ENCODE results near the gene GON4L. TPM values are rescaled to one million over a fixed set of nuclear protein-coding genes. Genes with fewer than 3 reads are reported as not detected.
"Not testable (repeated sequence)": the region's sequence is repeated elsewhere in the genome, so short reads cannot be mapped to it uniquely, and the experiment has no call there.

GON4L gene
- polyA plus RNA-seq, 2 of the 4 experiments (the other 2 are of a cell fraction) = 15.3 to 23.1 TPM

GRCh38 chr1:155713075-155713474 is 143.9 kb downstream of the GON4L start:
- ChIA-PET POLR2A (no interaction called here), CTCF (interaction anchor here (1.3 to 1.6 kb wide), 4 partner anchors 9 to 62 kb away, joined by 3 read pairs; no protein-coding TSS in a partner anchor)
- no peak for DNase-seq (ENCODE audit: low read depth in 1 of 2, low spot score in 1 of 2)
- ATAC-seq = no peak
- Histone ChIP-seq H3K4me1 (no peaks in the 10 kb centered on the region), H3K9me3 (peaks cover 6% of the 10 kb centered on the region; the same call in 2 of the 3 replicates), H3K4me3 (no peak overlapping the region), H3K4me2 (no peak overlapping the region), H3K27ac (no peak overlapping the region)
- FAIRE-seq = no peak
- 91% methylated on average over 2 of the region's 2 CpGs for WGBS (ENCODE audit: missing lambda C conversion rate)
- TF ChIP-seq HMGXB4 (CRISPR knock-in tag; IDR thresholded peaks at IDR 0.05; ENCODE audit: borderline replicate concordance) (no peak), SMC3 (IDR thresholded peaks at IDR 0.05) (no peak)

- 81% methylated on average over 3 of the region's 3 CpGs for WGBS (ENCODE audit: missing lambda C conversion rate)
- ATAC-seq (peak; percentile 51 to 64; a peak in 3 of 6 replicates), DNase-seq (ENCODE audit: low read depth in 1 of 2, low spot score in 1 of 2) (peak in 1 of 2 experiments; percentile 14)
- H3K27ac ChIP-seq, POLR2A ChIA-PET, H3K4me2 ChIP-seq, H3K4me1 ChIP-seq, H3K9me3 ChIP-seq, FAIRE-seq, H3K4me3 ChIP-seq: not testable (repeated sequence)
- CTCF ChIA-PET = interaction anchor here (0.7 to 1.5 kb wide), 4 partner anchors 9 to 62 kb away, joined by 3 read pairs; no protein-coding TSS in a partner anchor
- TF ChIP-seq CTCF (IDR thresholded peaks at IDR 0.05) (peak; percentile 33; the same call in 2 of the 3 replicates), RAD21 (conservative IDR thresholded peaks at IDR 0.05 in 1 of 2, IDR thresholded peaks at IDR 0.05 in 1 of 2) (peak; percentile 46 to 51; a peak in 4 of 5 replicates), SMC3 (IDR thresholded peaks at IDR 0.05) (0 out of 3 replicates have a peak, but pooled peaks have one; percentile 27)
These were observed 144.4 kb downstream of the GON4L start for GRCh38 chr1:155712636-155713035.

- WGBS (ENCODE audit: missing lambda C conversion rate) = 94% methylated on average over 2 of the region's 3 CpGs
- ATAC-seq; H3K4me3 ChIP-seq; FAIRE-seq; H3K4me2 ChIP-seq; H3K9me3 ChIP-seq; POLR2A ChIA-PET; H3K27ac ChIP-seq; CTCF ChIA-PET; DNase-seq (ENCODE audit: low read depth in 1 of 2, low spot score in 1 of 2); H3K4me1 ChIP-seq: not testable (repeated sequence)
These were observed 145.6 kb downstream of the GON4L start for GRCh38 chr1:155711457-155711856.

GRCh38 chr1:155709391-155709790 is 147.6 kb downstream of the GON4L start:
- H3K4me3 ChIP-seq = no peak overlapping the region
- ATAC-seq (no peak), FAIRE-seq (no peak), DNase-seq (ENCODE audit: low read depth in 1 of 2, low spot score in 1 of 2) (no peak)
- H3K9me3 ChIP-seq = peaks cover 6% of the 10 kb centered on the region; the same call in 2 of the 3 replicates
- H3K4me1 ChIP-seq = no peaks in the 10 kb centered on the region
- no peak overlapping the region for H3K4me2 ChIP-seq
- ChIA-PET CTCF (interaction anchor here (1.1 kb wide), 1 partner anchor 17 kb away, joined by 3 read pairs; no protein-coding TSS in a partner anchor), POLR2A (no interaction called here)
- WGBS (ENCODE audit: missing lambda C conversion rate) = 97% methylated on average over 3 of the region's 3 CpGs
- no peak overlapping the region for H3K27ac ChIP-seq
- TF ChIP-seq SREBF2 (IDR thresholded peaks at IDR 0.05) (no peak), BHLHE40 (IDR thresholded peaks at IDR 0.05; ENCODE audit: low read depth, low read length) (no peak), ATOH8 (CRISPR knock-in tag; IDR thresholded peaks at IDR 0.05; ENCODE audit: low read depth) (no peak), CBX2 (IDR thresholded peaks at IDR 0.05; ENCODE audit: borderline replicate concordance, low read depth) (no peak), CHD4 (IDR thresholded peaks at IDR 0.05; ENCODE audit: borderline replicate concordance) (no peak), TP53 (CRISPR knock-in tag; IDR thresholded peaks at IDR 0.05) (no peak), HOXB13 (CRISPR knock-in tag; IDR thresholded peaks at IDR 0.05; ENCODE audit: low read depth) (no peak), POLR2A (IDR thresholded peaks at IDR 0.05; ENCODE audit: low read length) (no peak), JUN (IDR thresholded peaks at IDR 0.05) (no peak), CHD2 (IDR thresholded peaks at IDR 0.05; ENCODE audit: low read length, partially characterized antibody) (no peak), ZSCAN20 (CRISPR knock-in tag; IDR thresholded peaks at IDR 0.05) (no peak), HES2 (IDR thresholded peaks at IDR 0.05) (no peak), MAFK (IDR thresholded peaks at IDR 0.05; ENCODE audit: partially characterized antibody) (no peak), CBX8 (IDR thresholded peaks at IDR 0.05) (no peak)

Measured in A549 (cell line).